Naive thymus-derived CD4-positive, alpha-beta T cell (primary cell): ENCODE results near the gene CTPS2. TPM values are rescaled to one million over a fixed set of nuclear protein-coding genes. Genes with fewer than 3 reads are reported as not detected.
"Not testable (repeated sequence)": the region's sequence is repeated elsewhere in the genome, so short reads cannot be mapped to it uniquely, and the experiment has no call there.

ENCODE experiments used
- ATAC-seq: fragments of 150-1000 bp; cut with Tn5 transposase; 2 replicates; pipeline ENCODE4 v1.10.0; 2021; ENCODE audit warnings: mild to moderate bottlenecking, moderate library complexity
- CTCF ChIA-PET: fragments of 350-600 bp; sonication (Branson Sonifier 250); formaldehyde crosslinking; loops from one replicate; lab custom pipeline; 2021; ENCODE audit warnings: antibody characterized with exemption; lab: Charles Lee
- POLR2A ChIA-PET: fragments of 350-600 bp; sonication (Branson Sonifier 250); formaldehyde crosslinking; loops from one replicate; lab custom pipeline; 2021; ENCODE audit warnings: antibody characterized with exemption, inconsistent platforms; lab: Charles Lee
- DNase-seq, 9 donors: peaks; one replicate each; pipeline versions ENCODE4 v3.0.0 to v3.0.0-alpha.2; 2020 to 2022; ENCODE audit warnings: mixed read lengths in 1 of 9
- H3K27ac ChIP-seq: one replicate; pipeline ENCODE4 v1.7.0; 2013; ENCODE audit warnings: mild to moderate bottlenecking, low read depth, low read length, moderate library complexity
- H3K27me3 ChIP-seq, 2 donors: one replicate each; pipeline ENCODE4 v1.7.0; 2013; ENCODE audit warnings: low read length in 2 of 2, mild to moderate bottlenecking in 2 of 2, moderate library complexity in 2 of 2; ENCODE audit not compliant: control insufficient read depth in 2 of 2, insufficient read depth in 2 of 2
- H3K36me3 ChIP-seq, 3 experiments: 1 replicate in 2 of 3; 2 replicates in 1 of 3; pipeline ENCODE4 v1.7.0; 2013; ENCODE audit warnings: low read length in 3 of 3, mild to moderate bottlenecking in 3 of 3, moderate library complexity in 1 of 3; ENCODE audit not compliant: insufficient read depth in 3 of 3, control insufficient read depth in 2 of 3
- H3K4me1 ChIP-seq, 2 donors: one replicate each; pipeline ENCODE4 v1.7.0; 2013; ENCODE audit warnings: low read length in 2 of 2, mild to moderate bottlenecking in 2 of 2, moderate library complexity in 1 of 2; ENCODE audit not compliant: control insufficient read depth in 2 of 2, insufficient read depth in 2 of 2
- H3K4me3 ChIP-seq: 2 replicates; pipeline ENCODE4 v1.7.0; 2013; ENCODE audit warnings: mild to moderate bottlenecking, low read length
- H3K9me3 ChIP-seq, 3 experiments: 1 replicate in 2 of 3; 2 replicates in 1 of 3; pipeline ENCODE4 v1.7.0; 2013; ENCODE audit warnings: low read length in 3 of 3; ENCODE audit not compliant: control insufficient read depth in 2 of 3
- H3K27ac Mint-ChIP-seq, 9 donors: one replicate each; pipeline ENCODE4 v1.8.0; 2020 to 2022; ENCODE audit warnings: mixed read lengths in 9 of 9, mild to moderate bottlenecking in 8 of 9, moderate library complexity in 5 of 9, inconsistent platforms in 2 of 9
- H3K27me3 Mint-ChIP-seq, 5 donors: one replicate each; pipeline ENCODE4 v1.8.0; 2021 to 2022; ENCODE audit warnings: mixed read lengths in 5 of 5, mild to moderate bottlenecking in 1 of 5
- H3K36me3 Mint-ChIP-seq, 5 donors: one replicate each; pipeline ENCODE4 v1.8.0; 2020 to 2022; ENCODE audit warnings: mixed read lengths in 5 of 5, mild to moderate bottlenecking in 3 of 5, inconsistent platforms in 1 of 5
- H3K4me1 Mint-ChIP-seq, 7 donors: one replicate each; pipeline ENCODE4 v1.8.0; 2020 to 2022; ENCODE audit warnings: mixed read lengths in 7 of 7, mild to moderate bottlenecking in 3 of 7, inconsistent platforms in 1 of 7
- H3K4me3 Mint-ChIP-seq, 10 donors: one replicate each; pipeline ENCODE4 v1.8.0; 2020 to 2022; ENCODE audit warnings: mild to moderate bottlenecking in 10 of 10, mixed read lengths in 10 of 10, moderate library complexity in 6 of 10, inconsistent platforms in 2 of 10
- H3K9me3 Mint-ChIP-seq, 11 donors: one replicate each; pipeline ENCODE4 v1.8.0; 2020 to 2022; ENCODE audit warnings: mixed read lengths in 11 of 11, mild to moderate bottlenecking in 4 of 11, inconsistent platforms in 1 of 11, moderate library complexity in 1 of 11
- intact Hi-C, 2 donors: fragments of 100-400 bp; cut with micrococcal nuclease; formaldehyde crosslinking; loops; one replicate each; pipeline ENCODE4 v1.15.1; 2023
- polyA plus RNA-seq, 2 donors: library from polyadenylated mRNA; unstranded; fragments of 300-500 nt; fragmentation: Illumina TruSeq; gene quantifications; one replicate each; pipeline ENCODE4 v1.2.3, GENCODE V29; 2021
- total RNA-seq, 6 experiments: library from RNA in 5 of 6; stranded (reverse) in 5 of 6; gene quantifications; 1 replicate in 5 of 6; 2 replicates in 1 of 6; pipeline ENCODE4 v1.2.3 and lab custom pipeline; 2021 to 2026

The CTPS2 gene
- total and polyA plus RNA-seq, 7 experiments from 2014 or later: 2.7 to 8.9 (median 5.6) TPM

DNA sequence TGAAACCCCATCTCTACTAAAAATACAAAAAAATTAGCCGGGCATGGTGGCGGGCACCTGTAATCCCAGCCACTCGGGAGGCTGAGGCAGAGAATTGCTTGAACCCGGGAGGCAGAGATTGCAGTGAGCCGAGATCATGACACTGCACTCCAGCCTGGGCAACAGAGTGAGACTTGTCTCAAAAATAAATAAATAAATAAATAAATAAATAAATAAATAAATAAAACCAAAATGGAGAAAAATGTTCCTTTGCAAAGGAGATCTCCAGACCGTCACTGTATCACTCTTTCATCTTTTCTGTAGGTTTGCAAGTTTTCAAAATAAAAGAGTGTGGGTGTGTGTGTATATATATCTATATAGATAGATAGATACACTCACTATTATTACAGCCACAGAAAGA lies 109.2 kb downstream of the CTPS2 start:
- CTCF ChIA-PET, H3K36me3 Mint-ChIP-seq, H3K27me3 ChIP-seq, ATAC-seq, DNase-seq, POLR2A ChIA-PET, H3K9me3 Mint-ChIP-seq, H3K9me3 ChIP-seq, H3K27me3 Mint-ChIP-seq, H3K4me3 ChIP-seq, H3K36me3 ChIP-seq: not testable (repeated sequence)
- peak overlapping the region in 7 of 10 donors; percentile 67 to 85 (median 78) for H3K4me3 Mint-ChIP-seq
- peaks cover 4 to 54% (median 39%) of the 10 kb centered on the region in 7 donors for H3K4me1 Mint-ChIP-seq
- intact Hi-C loops: loop anchor here in 1 of 2 donors (5.0 to 10.0 kb wide), 2 partner anchors 121 to 1268 kb away; partner anchors contain the start of gene PIGA
- peaks cover 0 to 32% of the 10 kb centered on the region in 2 donors for H3K4me1 ChIP-seq
- peak overlapping the region in 7 of 9 donors; percentile 80 to 96 (median 93) for H3K27ac Mint-ChIP-seq
- H3K27ac ChIP-seq: peak overlapping the region; percentile 58

- H3K4me3 Mint-ChIP-seq: peak overlapping the region in 1 of 10 donors; percentile 22
- H3K36me3 ChIP-seq: no peaks in the 10 kb centered on the region
- H3K4me1 Mint-ChIP-seq: peaks cover 0 to 45% (median 31%) of the 10 kb centered on the region in 7 donors
- CTCF ChIA-PET: interaction anchor here (0.7 kb wide), 1 partner anchor 62 kb away, joined by 7 read pairs; no protein-coding TSS in a partner anchor
- peaks cover 0 to 24% of the 10 kb centered on the region in 2 donors for H3K4me1 ChIP-seq
- peaks cover 0 to 5% (median 0%) of the 10 kb centered on the region in 5 donors for H3K36me3 Mint-ChIP-seq
- no peaks in the 10 kb centered on the region for H3K27me3 ChIP-seq
- no peaks in the 10 kb centered on the region for H3K27me3 Mint-ChIP-seq
- H3K9me3 Mint-ChIP-seq: peaks cover 0 to 3% (median 0%) of the 10 kb centered on the region in 11 donors
- peak overlapping the region in 3 of 9 donors; percentile 13 to 71 (median 46) for H3K27ac Mint-ChIP-seq
- DNase-seq (no peak), ATAC-seq (no peak)
- no peaks in the 10 kb centered on the region for H3K9me3 ChIP-seq
- POLR2A ChIA-PET: interaction anchor here (1.3 kb wide), 1 partner anchor 10 kb away, joined by 4 read pairs; no protein-coding TSS in a partner anchor
- no peak overlapping the region for H3K4me3 ChIP-seq
- no peak overlapping the region for H3K27ac ChIP-seq
- intact Hi-C loops: loop anchor here in 1 of 2 donors (5.0 to 10.0 kb wide), 2 partner anchors 120 to 1267 kb away; partner anchors contain the start of gene PIGA
Measured at GRCh38 chrX:16601885-16602284, 110.6 kb downstream of the CTPS2 start.

DNA sequence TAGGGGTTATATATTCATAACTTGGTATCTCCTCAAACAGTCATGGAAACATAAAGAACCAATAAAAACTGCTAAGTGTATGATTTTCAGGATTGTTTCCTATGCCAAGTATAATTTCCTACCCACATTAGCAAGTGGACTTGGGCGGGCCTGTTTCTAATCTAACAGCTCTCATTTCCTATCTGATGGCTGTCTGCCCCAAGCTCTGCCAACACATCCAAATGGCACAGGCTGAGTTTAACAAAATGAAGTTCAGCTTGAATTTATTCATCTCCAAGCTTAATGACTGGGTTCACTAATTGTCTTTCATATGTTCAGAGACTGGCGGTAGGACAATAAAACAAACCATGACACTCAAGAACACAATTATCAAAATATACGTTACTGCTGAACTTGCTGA lies 118.0 kb downstream of the CTPS2 start:
- H3K4me3 Mint-ChIP-seq: peak overlapping the region in 1 of 10 donors; percentile 67
- H3K4me1 Mint-ChIP-seq: peaks cover 0 to 26% (median 15%) of the 10 kb centered on the region in 7 donors
- intact Hi-C loops: no loop called here
- H3K36me3 ChIP-seq: no peaks in the 10 kb centered on the region
- ATAC-seq (no peak), DNase-seq (no peak)
- H3K27ac ChIP-seq: no peak overlapping the region
- H3K27ac Mint-ChIP-seq: peak overlapping the region in 3 of 9 donors; percentile 45 to 84 (median 51)
- no peaks in the 10 kb centered on the region for H3K27me3 ChIP-seq
- peaks cover 0 to 11% of the 10 kb centered on the region in 2 donors for H3K4me1 ChIP-seq
- H3K9me3 Mint-ChIP-seq: peaks cover 0 to 6% (median 2%) of the 10 kb centered on the region in 11 donors
- no peak overlapping the region for H3K4me3 ChIP-seq
- no peaks in the 10 kb centered on the region for H3K9me3 ChIP-seq
- POLR2A ChIA-PET: no interaction called here
- peaks cover 0 to 23% (median 9%) of the 10 kb centered on the region in 5 donors for H3K36me3 Mint-ChIP-seq
- H3K27me3 Mint-ChIP-seq: no peaks in the 10 kb centered on the region
- CTCF ChIA-PET: no interaction called here

GRCh38 chrX:16593801-16594200 lies 118.7 kb downstream of the CTPS2 start:
- no peaks in the 10 kb centered on the region for H3K9me3 ChIP-seq
- H3K27ac ChIP-seq: no peak overlapping the region
- peaks cover 0 to 6% (median 2%) of the 10 kb centered on the region in 11 donors for H3K9me3 Mint-ChIP-seq
- CTCF ChIA-PET: no interaction called here
- POLR2A ChIA-PET: interaction anchor here (0.9 kb wide), 1 partner anchor 9 kb away, joined by 5 read pairs; no protein-coding TSS in a partner anchor
- peaks cover 0 to 26% (median 12%) of the 10 kb centered on the region in 5 donors for H3K36me3 Mint-ChIP-seq
- peak overlapping the region in 6 of 9 donors; percentile 20 to 89 (median 58) for H3K27ac Mint-ChIP-seq
- H3K4me3 ChIP-seq: no peak overlapping the region
- no peaks in the 10 kb centered on the region for H3K27me3 Mint-ChIP-seq
- peaks cover 0 to 26% (median 15%) of the 10 kb centered on the region in 7 donors for H3K4me1 Mint-ChIP-seq
- peak overlapping the region in 7 of 10 donors; percentile 51 to 77 (median 70) for H3K4me3 Mint-ChIP-seq
- peaks cover 0 to 11% of the 10 kb centered on the region in 2 donors for H3K4me1 ChIP-seq
- peak in 1 of 9 donors; percentile 1 for DNase-seq
- ATAC-seq: no peak
- H3K27me3 ChIP-seq: no peaks in the 10 kb centered on the region
- H3K36me3 ChIP-seq: no peaks in the 10 kb centered on the region
- intact Hi-C loops: loop anchor here in 1 of 2 donors (2.0 kb wide), 1 partner anchor 13 kb away; no protein-coding TSS in a partner anchor

- no peak for ATAC-seq
- Mint-ChIP-seq H3K27me3 (no peaks in the 10 kb centered on the region), H3K9me3 (peaks cover 0 to 6% (median 0%) of the 10 kb centered on the region in 11 donors)
Measured at GRCh38 chrX:16592194-16592770, 120.2 kb downstream of the CTPS2 start.

DNA sequence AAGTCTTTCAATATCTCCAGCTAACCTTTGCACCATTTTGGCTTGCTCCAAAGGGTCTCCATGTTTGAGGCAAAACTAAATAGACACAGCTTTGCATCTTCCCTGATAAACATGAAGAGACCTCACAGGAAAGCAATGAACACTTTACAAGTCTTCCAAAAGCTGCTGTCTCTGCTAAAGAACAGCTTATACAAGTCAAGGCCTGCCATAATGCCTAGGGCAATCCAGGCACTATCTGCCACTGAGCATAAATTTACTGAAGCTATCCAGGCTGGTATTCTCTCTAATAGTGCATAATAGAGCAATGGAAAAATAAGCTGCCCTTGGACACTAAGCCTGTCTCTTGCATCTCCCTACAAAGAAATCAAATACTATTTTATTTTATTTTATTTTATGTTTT lies 122.6 kb downstream of the CTPS2 start:
- H3K27me3 Mint-ChIP-seq: no peaks in the 10 kb centered on the region
- ATAC-seq (no peak), DNase-seq (no peak)
- peaks cover 0 to 11% of the 10 kb centered on the region in 2 donors for H3K4me1 ChIP-seq
- H3K9me3 Mint-ChIP-seq: peaks cover 0 to 7% (median 0%) of the 10 kb centered on the region in 11 donors
- H3K4me1 Mint-ChIP-seq: peaks cover 0 to 25% (median 20%) of the 10 kb centered on the region in 7 donors
- peaks cover 0 to 31% (median 18%) of the 10 kb centered on the region in 5 donors for H3K36me3 Mint-ChIP-seq
- ChIA-PET CTCF (no interaction called here), POLR2A (no interaction called here)
- no peak overlapping the region for H3K27ac ChIP-seq
- H3K36me3 ChIP-seq: no peaks in the 10 kb centered on the region
- no peaks in the 10 kb centered on the region for H3K9me3 ChIP-seq
- H3K27me3 ChIP-seq: no peaks in the 10 kb centered on the region
- H3K4me3 Mint-ChIP-seq: no peak overlapping the region
- no peak overlapping the region for H3K27ac Mint-ChIP-seq
- intact Hi-C loops: loop anchor here in 1 of 2 donors (10.0 kb wide), 1 partner anchor 45 kb away; no protein-coding TSS in a partner anchor
- no peak overlapping the region for H3K4me3 ChIP-seq

More at GRCh38 chrX:16592194-16592770, 120.2 kb downstream of the CTPS2 start:
- H3K9me3 ChIP-seq: no peaks in the 10 kb centered on the region
- peaks cover 0 to 11% of the 10 kb centered on the region in 2 donors for H3K4me1 ChIP-seq
- H3K36me3 Mint-ChIP-seq: peaks cover 0 to 29% (median 18%) of the 10 kb centered on the region in 5 donors
- intact Hi-C loops: loop anchor here in 1 of 2 donors (2.0 kb wide), 1 partner anchor 15 kb away; no protein-coding TSS in a partner anchor
- peak overlapping the region in 2 of 9 donors; percentile 5 to 21 for H3K27ac Mint-ChIP-seq
- ChIA-PET POLR2A (interaction anchor here (1.1 kb wide), 1 partner anchor 10 kb away, joined by 4 read pairs; no protein-coding TSS in a partner anchor), CTCF (no interaction called here)
- H3K4me3 Mint-ChIP-seq: no peak overlapping the region
- peaks cover 0 to 26% (median 20%) of the 10 kb centered on the region in 7 donors for H3K4me1 Mint-ChIP-seq
- H3K27me3 ChIP-seq: no peaks in the 10 kb centered on the region
- H3K27ac ChIP-seq: no peak overlapping the region
- no peak overlapping the region for H3K4me3 ChIP-seq
- no peaks in the 10 kb centered on the region for H3K36me3 ChIP-seq
- no peak for DNase-seq
